GM18526 (cell line): ENCODE results near the gene ABCA2.

Experiments used
- POLR2A ChIP-seq: IDR thresholded peaks from 3 replicates; pipeline ENCODE4 v1.6.1; 2011; ENCODE audit not compliant: insufficient read length; ENCODE audit errors: extremely low read depth

The ABCA2 gene

DNA sequence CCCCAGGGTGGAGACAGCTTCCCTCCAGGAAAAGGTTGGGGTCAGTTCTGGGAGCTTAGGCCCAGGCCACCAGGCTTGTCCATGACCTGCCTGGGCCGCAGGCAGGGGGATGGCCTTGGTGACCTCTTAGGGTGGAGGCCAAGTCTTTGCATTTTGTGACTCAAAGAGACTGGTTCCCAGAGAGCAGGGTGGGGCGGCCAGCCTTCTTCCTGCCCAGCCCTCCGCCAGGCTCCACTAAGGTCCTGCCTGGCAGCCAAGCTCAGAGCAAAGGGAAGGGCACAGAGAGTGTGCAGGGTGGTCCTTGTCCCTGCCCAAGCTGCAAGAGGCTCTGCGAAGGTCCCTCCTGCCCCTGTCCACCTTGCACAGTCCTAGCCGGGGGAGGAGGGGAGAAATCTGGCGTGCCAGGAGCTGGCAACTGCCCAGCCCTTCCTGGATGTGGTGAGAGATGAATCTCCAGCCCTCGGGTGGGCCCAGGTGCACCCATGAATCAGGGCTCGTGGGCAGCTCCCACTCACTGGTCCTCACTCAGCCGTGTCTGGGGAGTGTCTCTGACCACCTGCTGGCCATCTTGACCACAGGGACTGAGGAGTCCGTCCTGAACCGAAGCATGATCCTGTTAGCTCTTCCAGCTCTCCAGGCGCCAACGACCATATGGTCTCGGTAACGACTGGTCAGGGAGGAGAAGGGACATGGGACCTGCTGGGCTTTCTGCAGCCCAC is 53.1 kb downstream of the ABCA2 start:
- no peak for TF ChIP-seq POLR2A

DNA sequence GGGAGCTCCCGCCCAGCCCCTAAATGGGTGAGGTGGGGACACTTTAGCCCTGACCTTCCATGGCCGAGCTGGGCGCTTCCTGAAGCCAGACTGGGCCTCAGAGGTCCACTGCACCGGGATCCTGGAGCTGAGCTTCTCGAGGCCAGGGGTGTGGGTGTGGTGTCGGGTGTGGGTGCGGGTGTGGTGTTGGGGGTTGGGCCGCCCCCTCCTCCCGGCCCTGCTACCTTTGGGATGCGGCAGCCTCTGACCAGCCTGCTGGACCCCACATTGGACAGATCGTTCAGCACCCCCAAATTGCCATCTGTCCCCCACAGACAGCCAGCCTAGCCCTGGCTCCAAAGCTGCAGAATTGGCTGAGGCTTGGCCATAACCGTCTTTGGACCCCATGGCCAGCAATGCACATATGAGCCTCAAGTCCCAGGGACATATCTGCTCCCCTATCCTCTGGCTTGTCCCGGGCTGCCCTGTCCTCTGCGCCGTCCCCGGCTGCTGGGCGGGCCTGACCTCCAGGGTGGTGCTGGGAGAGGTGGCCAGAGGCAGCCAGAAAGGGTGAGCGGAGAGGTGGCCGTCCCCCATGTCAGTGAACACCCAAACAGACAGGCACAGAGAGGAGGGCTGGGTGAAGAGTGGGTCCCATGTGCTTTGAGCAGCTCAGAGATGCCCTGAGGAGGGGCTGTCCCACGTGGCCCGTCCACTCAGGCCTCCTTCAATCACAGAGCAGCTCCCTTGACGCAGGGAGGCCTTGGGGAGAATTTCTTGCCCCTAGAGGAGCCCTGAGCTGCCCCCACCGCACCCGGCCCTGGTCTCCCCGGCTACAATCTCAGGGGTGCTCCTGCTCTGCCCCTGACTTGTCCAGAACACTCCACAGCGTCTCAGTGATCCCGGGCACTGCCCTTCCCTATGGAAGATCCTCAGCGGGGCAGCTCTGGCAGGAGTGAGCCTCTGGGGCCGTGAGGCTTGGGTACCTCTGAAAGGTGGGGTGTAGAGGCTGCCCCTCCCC is 54.1 kb downstream of the ABCA2 start:
- no peak for TF ChIP-seq POLR2A

DNA sequence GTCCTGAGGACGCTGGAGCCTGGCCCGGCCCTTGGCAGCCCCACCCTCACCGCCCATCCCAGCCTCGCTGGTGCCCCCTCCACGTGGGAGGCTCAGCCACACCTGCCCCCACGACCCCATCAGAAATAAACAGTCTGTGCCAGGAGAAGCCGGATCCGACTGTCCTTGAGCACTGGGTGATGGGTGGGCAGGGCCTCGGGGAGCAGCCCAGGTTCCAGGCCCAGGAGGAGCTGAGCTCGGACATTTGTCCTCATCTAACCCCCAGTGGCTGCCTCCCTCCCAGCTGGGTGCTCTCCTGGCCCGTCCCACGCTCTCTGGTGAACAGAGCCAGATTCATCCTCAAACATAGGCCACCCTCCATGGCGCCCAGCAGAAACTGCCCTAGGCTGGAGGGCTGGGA is 55.3 kb downstream of the ABCA2 start:
- TF ChIP-seq POLR2A: no peak

DNA sequence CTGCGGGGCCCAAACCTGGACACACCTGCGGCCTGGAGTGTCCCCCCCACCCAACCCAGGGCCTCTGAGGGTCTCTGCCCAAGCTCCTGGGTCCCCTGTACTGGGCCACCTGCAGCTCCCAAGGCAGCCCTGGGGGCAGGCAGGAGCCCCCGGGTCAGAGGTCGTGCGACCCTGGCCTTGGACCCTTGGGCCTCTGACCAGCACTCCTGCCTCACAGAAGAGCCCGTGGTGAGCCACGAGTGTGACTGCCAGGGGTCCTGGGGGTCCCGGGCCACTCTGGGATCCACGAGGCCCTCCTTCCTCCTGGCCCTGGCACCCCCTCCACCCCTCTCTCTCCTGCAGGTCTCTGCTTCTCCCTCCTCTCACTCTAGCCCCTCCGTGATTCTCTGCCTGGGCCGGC is 55.7 kb downstream of the ABCA2 start:
- TF ChIP-seq POLR2A: no peak

- no peak for TF ChIP-seq POLR2A
These were observed 56.3 kb downstream of the ABCA2 start for GRCh38 chr9:136971746-136972145.

DNA sequence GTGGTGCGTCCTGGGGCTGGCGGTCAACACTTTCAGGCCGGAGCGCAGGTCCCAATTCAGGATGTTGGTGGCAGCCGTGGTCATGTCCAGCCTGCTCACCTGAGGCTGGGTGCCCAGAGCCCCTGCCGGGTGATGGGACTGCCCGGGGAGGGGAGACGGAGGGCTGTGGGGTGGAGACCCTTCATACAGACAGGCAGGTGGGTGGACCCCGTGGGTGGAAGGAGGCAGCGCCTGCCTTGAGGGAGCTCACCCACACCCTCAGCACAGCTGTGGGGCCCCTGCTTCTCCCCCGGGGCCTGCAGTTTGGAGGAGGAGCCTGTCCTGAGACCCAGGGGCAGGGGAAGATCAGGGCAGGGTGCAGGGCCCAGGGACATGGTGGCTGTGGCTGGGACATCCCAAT is 57.7 kb downstream of the ABCA2 start:
- TF ChIP-seq POLR2A: no peak

- TF ChIP-seq POLR2A: no peak
These were observed 58.3 kb downstream of the ABCA2 start for GRCh38 chr9:136969774-136970173.

DNA sequence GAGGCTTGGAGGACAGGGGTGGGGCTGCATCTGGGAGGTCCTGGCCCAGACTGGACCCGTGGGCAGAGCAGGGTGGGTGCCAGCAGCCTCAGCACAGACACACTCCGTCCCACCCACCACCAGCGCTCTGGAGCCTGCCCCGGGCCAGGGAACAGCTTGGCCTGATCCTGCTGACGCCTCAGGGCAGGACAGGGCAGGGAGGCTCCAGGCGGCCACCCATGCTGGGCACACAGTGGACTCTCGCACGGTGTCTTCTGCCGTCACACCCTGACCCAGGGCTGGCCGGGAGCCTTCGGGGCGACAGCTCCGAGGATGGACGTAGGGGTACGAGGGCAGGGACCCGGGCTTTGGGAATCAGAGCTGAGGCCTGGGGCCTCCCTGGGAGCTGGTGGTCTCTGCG is 58.9 kb downstream of the ABCA2 start:
- no peak for TF ChIP-seq POLR2A

DNA sequence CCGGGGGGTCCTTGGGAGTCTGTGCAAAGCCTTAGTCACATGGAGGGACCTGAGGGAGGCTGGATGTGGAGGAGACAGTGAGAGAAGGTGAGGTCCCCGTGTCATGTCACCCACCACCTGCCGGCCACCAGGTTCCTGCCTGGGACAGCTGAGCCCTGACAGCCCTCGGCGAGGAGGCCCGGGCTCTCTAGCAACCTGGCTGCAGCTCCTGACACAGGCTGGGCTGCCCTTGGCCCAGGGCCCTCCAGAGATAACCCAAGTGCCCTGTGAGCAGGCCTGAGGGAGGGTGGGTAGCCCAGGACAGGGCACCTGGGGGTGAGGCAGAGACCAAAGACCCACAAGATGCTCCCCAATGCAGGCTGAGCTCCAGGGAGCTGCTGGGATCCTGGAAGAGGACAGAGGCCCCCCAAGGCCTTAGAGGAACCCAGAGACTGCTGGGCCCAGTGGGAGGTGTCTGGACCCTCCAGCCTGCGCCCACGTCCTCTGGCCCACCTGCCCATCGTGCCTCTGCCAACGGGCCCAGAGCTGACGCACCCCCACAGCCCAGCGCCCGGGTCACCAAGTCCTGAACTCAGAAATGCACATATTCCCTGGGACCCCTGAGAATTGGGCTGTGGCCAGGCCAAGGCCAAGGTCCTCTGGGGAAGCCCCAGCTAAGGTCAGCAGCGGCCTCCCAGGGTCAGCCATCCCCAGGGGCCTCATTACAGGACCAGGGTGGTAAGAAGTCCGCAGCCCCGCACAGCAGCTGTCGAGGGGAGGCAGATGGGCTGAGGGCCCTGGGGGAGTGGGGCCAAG is 59.5 kb downstream of the ABCA2 start:
- no peak for TF ChIP-seq POLR2A

DNA sequence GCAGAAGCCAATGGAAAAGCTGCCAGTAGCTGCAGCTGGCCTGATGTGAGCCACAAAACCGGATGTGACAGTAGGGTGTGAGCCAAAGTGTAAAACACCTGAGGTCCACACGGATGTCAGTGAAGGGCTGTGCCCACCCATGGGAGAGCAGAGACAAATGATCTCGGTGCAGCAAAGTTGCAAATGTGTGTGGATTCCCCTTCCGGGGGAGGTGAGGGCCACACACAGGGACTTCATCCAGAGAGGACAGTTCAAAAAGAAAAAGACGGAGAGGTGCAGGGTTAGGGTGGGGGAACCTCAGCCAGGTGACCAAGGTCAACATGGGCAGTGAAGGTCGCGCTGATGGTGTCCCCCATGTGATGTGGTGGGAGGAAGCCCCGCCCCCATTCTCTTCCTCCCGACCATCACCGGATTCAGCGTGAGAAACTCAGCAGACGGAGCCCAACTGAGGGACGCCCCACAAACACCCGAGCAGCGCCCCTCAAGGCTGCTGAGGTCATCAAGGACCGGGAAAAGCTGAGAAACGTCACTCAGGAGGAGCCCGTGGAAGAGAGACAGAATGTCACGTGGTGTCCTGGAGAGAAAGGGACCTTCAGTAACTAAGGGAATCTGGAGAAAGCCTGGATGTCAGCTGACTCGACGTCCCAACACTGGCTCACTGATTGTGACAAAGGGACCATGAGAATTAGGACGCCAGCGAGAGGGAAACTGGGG is 62.1 kb downstream of the ABCA2 start:
- no peak for TF ChIP-seq POLR2A

DNA sequence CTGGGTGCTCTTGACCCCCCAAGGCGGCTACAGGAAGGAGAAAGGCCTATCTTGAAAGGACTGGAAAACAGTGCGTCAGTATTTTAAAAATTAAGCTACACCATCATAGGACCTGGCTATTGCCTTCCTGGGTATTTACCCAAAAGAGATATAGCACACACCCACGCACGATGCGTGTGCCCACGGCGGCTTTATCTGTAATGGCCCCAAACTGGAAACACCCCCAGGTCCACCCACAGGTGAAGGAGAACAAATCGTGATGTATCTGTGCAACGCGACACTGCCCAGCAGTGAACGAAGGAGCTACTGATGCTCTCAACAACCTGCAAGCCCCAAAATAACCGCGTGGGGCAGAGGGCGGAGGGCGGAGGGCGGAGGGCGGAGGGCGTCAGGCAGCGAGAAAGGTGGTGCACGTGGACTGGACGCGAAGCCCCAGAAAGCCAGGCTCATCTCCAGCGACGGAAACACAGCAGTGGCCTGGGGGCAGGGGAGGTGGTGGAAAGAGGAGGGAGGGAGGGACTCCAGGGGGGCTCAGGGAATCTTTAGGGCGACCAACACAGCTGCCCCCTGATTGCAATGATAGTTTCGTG is 63.1 kb downstream of the ABCA2 start:
- TF ChIP-seq POLR2A: no peak

- no peak for TF ChIP-seq POLR2A
These were observed 63.8 kb downstream of the ABCA2 start for GRCh38 chr9:136964171-136964689.

- TF ChIP-seq POLR2A: no peak
These were observed 64.3 kb downstream of the ABCA2 start for GRCh38 chr9:136963751-136964150.

DNA sequence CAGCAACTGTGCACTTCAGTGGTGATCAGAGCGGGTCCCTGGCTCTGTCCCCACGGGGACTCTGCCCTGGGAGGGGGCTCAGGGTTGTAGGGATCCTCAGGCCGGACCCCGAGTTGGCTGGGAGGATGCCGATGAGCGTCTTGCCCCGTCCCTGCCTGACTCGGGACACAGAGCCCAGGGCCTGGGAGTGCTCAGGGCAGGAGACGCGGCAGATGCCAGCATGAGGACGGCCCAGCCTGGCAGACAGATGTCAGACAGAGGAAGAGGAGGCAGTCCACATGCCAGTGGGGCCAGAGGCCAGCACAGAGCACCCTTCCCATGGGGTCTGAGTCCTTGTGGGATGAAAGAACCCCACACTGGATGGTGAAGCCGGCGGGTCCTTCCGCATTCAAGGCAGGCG is 64.7 kb downstream of the ABCA2 start:
- TF ChIP-seq POLR2A: no peak
